Testis (tissue), 2 donors: ENCODE measurements around the gene CLDN2.

Experiments
- CTCF ChIP-seq, 3 experiments: fragments of 450-650 bp in 2 of 3; fragments of 200-600 bp in 1 of 3; sonication (generic) in 1 of 3; IDR thresholded peaks; one replicate each; pipeline ENCODE4 v1.5.1; 2016 to 2019; ENCODE audit warnings: antibody characterized with exemption in 3 of 3, mild to moderate bottlenecking in 2 of 3, moderate library complexity in 1 of 3
- POLR2A ChIP-seq: fragments of 450-650 bp; IDR thresholded peaks from one replicate; pipeline ENCODE4 v1.6.1; 2017; ENCODE audit warnings: antibody characterized with exemption, mild to moderate bottlenecking, moderate library complexity

GRCh38 chrX:106874075-106874474 is 46.1 kb upstream of the CLDN2 start:
- TF ChIP-seq CTCF (IDR thresholded peaks at IDR 0.05) (peak in 2 of 3 experiments; percentile 6 to 33), POLR2A (no peak)
